ENCODE measurements around the gene XRCC4.

DNA sequence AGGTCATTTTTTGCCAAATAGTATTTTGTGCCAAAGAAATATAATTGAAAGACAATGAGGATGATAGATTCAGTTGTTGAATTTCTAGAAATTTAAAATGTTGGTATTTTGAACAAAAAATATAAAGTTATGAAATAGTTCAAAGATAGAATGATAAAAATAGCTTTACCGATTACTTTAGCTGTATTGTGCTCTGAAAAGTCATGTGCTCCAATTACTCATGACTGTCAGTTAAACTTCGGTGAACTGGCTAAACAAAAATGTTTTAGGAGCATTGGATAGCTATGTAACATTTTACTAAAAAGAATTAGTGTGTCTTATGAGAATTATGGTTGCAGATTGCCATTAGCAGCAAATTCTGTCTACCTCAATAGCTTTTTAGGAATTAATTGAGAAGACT, 216.9 kb downstream of the XRCC4 start:
- TF ChIP-seq GATA2 (IDR thresholded peaks at IDR 0.05; ENCODE audit: low read depth, low read length) (no peak), GATA3 (IDR thresholded peaks at IDR 0.05; ENCODE audit: low read depth, low read length) (no peak)
